ENCODE data around the gene PPP2R1A. TPM values are rescaled to one million over a fixed set of nuclear protein-coding genes. Genes with fewer than 3 reads are reported as not detected.

PPP2R1A gene
- total RNA-seq, 4 donors from 2014 or later: 38.5 to 223 (median 134) TPM

- intact Hi-C loops (cut with DNase I; ENCODE audit: low total_unique reads): no loop called here
- TF ChIP-seq CTCF (IDR thresholded peaks at IDR 0.05) (no peak), POLR2A (IDR thresholded peaks at IDR 0.05) (no peak)
- no peak for DNase-seq
- Histone ChIP-seq H3K27ac (no peak overlapping the region), H3K4me1 (no peaks in the 10 kb centered on the region), H3K4me3 (no peak overlapping the region), H3K27me3 (no peaks in the 10 kb centered on the region), H3K9me3 (no peaks in the 10 kb centered on the region), H3K36me3 (no peaks in the 10 kb centered on the region)
Measured at GRCh38 chr19:52211926-52212571, 22.2 kb downstream of the PPP2R1A start.

GRCh38 chr19:52212572-52213255 lies 22.9 kb downstream of the PPP2R1A start:
- Histone ChIP-seq H3K4me3 (no peak overlapping the region), H3K9me3 (no peaks in the 10 kb centered on the region), H3K27me3 (no peaks in the 10 kb centered on the region), H3K27ac (no peak overlapping the region), H3K36me3 (no peaks in the 10 kb centered on the region), H3K4me1 (no peaks in the 10 kb centered on the region)
- intact Hi-C loops (cut with DNase I; ENCODE audit: low total_unique reads): no loop called here
- DNase-seq: no peak
- TF ChIP-seq CTCF (IDR thresholded peaks at IDR 0.05) (no peak), POLR2A (IDR thresholded peaks at IDR 0.05) (no peak)

- H3K27me3 ChIP-seq: no peaks in the 10 kb centered on the region
- TF ChIP-seq POLR2A (IDR thresholded peaks at IDR 0.05): no peak
- no peak for TF ChIP-seq CTCF (IDR thresholded peaks at IDR 0.05)
- intact Hi-C loops (cut with DNase I; ENCODE audit: low total_unique reads): no loop called here
- H3K4me1 ChIP-seq: no peaks in the 10 kb centered on the region
- H3K36me3 ChIP-seq: no peaks in the 10 kb centered on the region
- no peak overlapping the region for H3K27ac ChIP-seq
- H3K4me3 ChIP-seq: no peak overlapping the region
- DNase-seq: no peak
- H3K9me3 ChIP-seq: no peaks in the 10 kb centered on the region
Measured at GRCh38 chr19:52214241-52214640, 24.4 kb downstream of the PPP2R1A start.

- H3K36me3 ChIP-seq: no peaks in the 10 kb centered on the region
- no peak for DNase-seq
- intact Hi-C loops (cut with DNase I; ENCODE audit: low total_unique reads): no loop called here
- TF ChIP-seq POLR2A (IDR thresholded peaks at IDR 0.05): no peak
- no peaks in the 10 kb centered on the region for H3K27me3 ChIP-seq
- no peaks in the 10 kb centered on the region for H3K9me3 ChIP-seq
- H3K4me1 ChIP-seq: no peaks in the 10 kb centered on the region
- H3K4me3 ChIP-seq: no peak overlapping the region
- H3K27ac ChIP-seq: no peak overlapping the region
Measured at GRCh38 chr19:52216401-52216800, 26.5 kb downstream of the PPP2R1A start.

- TF ChIP-seq CTCF (IDR thresholded peaks at IDR 0.05): no peak
- TF ChIP-seq POLR2A (IDR thresholded peaks at IDR 0.05): no peak
- no peaks in the 10 kb centered on the region for H3K36me3 ChIP-seq
- no peak for DNase-seq
- intact Hi-C loops (cut with DNase I; ENCODE audit: low total_unique reads): no loop called here
- no peaks in the 10 kb centered on the region for H3K4me1 ChIP-seq
- no peak overlapping the region for H3K27ac ChIP-seq
- H3K9me3 ChIP-seq: no peaks in the 10 kb centered on the region
- H3K27me3 ChIP-seq: no peaks in the 10 kb centered on the region
- no peak overlapping the region for H3K4me3 ChIP-seq
Measured at GRCh38 chr19:52217576-52217975, 27.7 kb downstream of the PPP2R1A start.
